Retinal pigment epithelial cell (primary cell): ENCODE results near the gene UNC45A.

Experiments used
- DNase-seq: peaks from one replicate; pipeline ENCODE4 v3.0.0-alpha.2; 2010; ENCODE audit warnings: low read depth
- H3K4me3 ChIP-seq: 2 replicates; pipeline ENCODE4 v1.5.1; 2011; ENCODE audit warnings: mild to moderate bottlenecking, low read length, control low read depth, moderate library complexity
- CTCF ChIP-seq: conservative IDR thresholded peaks from 2 replicates; pipeline ENCODE4 v1.5.1; 2011; ENCODE audit warnings: low read depth, low read length, control low read depth, inconsistent platforms

Gene UNC45A

DNA sequence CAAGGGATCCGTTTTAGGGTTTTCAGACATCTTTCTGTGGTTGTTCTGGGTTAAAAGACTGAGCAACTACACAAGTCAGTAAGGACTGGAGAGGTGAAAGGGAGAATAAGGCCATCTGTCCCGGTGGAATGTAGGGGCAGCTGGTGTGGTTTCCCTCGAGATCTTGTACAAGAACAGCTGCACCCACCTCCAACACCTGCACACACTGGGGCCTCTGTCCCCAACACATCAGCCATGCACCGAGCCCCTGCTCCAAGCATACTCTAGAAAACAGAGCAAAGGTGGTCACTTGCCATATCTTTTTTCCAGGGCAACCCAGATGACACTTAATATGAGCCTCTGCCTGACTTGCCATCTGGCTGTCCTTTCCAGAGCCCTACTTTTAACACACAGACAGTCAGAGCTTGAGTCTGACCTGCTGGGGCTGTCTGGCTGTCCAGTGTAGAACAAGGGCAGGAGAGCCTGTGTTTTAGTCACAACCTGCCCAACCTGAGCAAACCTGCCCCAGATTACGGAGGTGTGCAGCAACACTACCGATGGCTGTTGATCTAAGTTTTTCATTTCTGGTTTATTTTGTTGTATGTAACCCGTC lies 19.8 kb upstream of the UNC45A start:
- no peak for DNase-seq
- TF ChIP-seq CTCF = no peak
- H3K4me3 ChIP-seq = no peak overlapping the region

GRCh38 chr15:90915808-90916440 lies 19.2 kb upstream of the UNC45A start:
- TF ChIP-seq CTCF = no peak
- H3K4me3 ChIP-seq = no peak overlapping the region
- DNase-seq = no peak

- H3K4me3 ChIP-seq = no peak overlapping the region
- DNase-seq = no peak
- TF ChIP-seq CTCF = no peak
Observed at GRCh38 chr15:90916461-90916860, 18.6 kb upstream of the UNC45A start.

GRCh38 chr15:90917569-90917968 lies 17.5 kb upstream of the UNC45A start:
- TF ChIP-seq CTCF = no peak
- H3K4me3 ChIP-seq = no peak overlapping the region

DNA sequence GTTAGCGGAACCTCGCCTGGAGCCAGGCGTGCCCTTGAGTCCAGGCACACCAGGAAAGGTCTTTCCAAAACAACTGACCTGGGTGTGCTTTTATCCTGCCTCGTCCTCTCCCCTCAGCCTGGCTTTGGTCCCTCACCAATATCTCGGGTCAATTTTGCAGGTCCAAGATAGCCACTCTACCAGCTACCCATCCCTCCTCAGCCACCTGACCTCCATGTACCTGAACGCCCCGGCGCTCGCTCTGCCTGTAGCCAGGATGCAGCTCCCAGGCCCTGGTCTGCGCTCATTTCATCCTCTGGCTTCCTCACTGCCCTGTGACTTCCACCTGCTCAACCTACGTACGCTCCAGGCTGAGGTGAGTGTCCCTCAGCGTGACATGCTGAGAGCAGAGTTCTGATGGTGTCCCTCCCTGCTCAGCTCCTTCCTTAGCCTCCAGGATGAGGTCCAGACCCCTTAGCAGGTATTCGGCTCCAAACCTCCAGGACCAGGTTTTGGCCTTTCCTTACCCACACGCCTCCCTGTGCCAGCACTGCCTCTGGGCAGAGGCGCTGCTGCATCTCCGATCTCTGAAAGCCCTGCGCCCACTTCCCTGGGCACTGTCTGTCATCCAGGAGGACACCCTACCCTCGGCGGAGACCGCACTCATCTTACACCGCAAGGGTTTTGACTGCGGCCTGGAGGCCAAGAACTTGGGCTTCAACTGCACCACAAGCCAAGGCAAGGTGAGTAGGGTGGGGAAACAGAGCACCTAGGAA lies 16.9 kb upstream of the UNC45A start:
- TF ChIP-seq CTCF = no peak
- no peak for DNase-seq
- H3K4me3 ChIP-seq = no peak overlapping the region

More at GRCh38 chr15:90917569-90917968, 17.5 kb upstream of the UNC45A start:
- DNase-seq = no peak

DNA sequence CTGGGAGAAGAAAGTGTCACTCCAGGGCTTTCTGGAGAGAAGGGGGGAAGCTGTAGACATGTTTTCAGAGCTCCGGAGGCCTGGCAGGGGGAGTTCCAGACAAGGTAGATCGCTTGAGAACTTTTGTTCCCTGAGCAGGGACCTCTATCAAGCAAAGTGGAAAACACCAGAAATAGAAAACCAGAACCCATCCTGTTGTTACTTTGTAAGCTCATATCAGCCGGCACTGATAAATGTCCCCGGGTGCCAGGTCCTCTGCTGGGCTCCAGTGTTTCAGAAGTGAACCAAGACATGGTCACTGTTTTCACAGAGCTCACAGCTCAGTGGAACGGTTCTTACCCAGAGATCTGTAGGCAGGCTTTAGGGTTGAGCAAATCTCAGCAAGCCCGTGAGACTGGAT lies 16.2 kb upstream of the UNC45A start:
- no peak overlapping the region for H3K4me3 ChIP-seq
- DNase-seq = no peak
- no peak for TF ChIP-seq CTCF
